Prostate gland (tissue), 2 donors: ENCODE results near the gene OGA.

Experiments used
- CTCF ChIP-seq, 4 experiments: fragments of 200-600 bp in 2 of 4; fragments of 450-650 bp in 2 of 4; sonication (generic) in 2 of 4; IDR thresholded peaks; 1 replicate in 3 of 4; 2 replicates in 1 of 4; pipeline ENCODE4 v1.5.1; 2016 to 2019; ENCODE audit warnings: antibody characterized with exemption in 4 of 4, mild to moderate bottlenecking in 2 of 4, moderate library complexity in 2 of 4
- POLR2A ChIP-seq: fragments of 450-650 bp; IDR thresholded peaks from one replicate; pipeline ENCODE4 v1.6.1; 2016; ENCODE audit warnings: antibody characterized with exemption, mild to moderate bottlenecking
- POLR2AphosphoS5 ChIP-seq: sonication (generic); formaldehyde crosslinking; IDR thresholded peaks from one replicate; pipeline ENCODE4 v1.6.1; 2017; ENCODE audit warnings: antibody characterized with exemption

GRCh38 chr10:101771380-101771779, 46.9 kb downstream of the OGA start:
- TF ChIP-seq CTCF (IDR thresholded peaks at IDR 0.05) = no peak
- TF ChIP-seq POLR2A = no peak
- TF ChIP-seq POLR2AphosphoS5 = no peak
